ENCODE data around the gene SELENOP.
A peak's percentile ranks its signal among the peaks of the same experiment; 100 is the strongest.

The SELENOP gene

DNA sequence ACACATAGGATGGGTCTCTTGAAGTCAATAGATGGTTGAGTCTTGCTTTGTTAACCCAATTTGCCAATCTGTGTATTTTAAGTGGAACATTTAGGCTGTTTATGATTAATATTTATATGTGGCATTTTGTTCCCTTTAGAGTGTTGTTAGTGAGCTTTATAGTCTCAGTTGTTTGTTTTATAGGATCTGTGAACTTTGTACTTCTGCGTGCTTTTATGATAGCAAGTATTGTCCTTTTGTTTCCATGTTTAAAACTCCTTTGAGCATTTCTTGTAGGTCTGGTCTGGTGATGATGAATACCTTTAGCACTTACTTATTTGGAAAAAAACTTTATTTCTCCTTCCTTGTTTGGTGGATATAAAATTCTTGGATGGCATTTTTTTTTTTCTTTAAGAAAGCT lies 23.8 kb downstream of the SELENOP start:
- no peak for DNase-seq

DNA sequence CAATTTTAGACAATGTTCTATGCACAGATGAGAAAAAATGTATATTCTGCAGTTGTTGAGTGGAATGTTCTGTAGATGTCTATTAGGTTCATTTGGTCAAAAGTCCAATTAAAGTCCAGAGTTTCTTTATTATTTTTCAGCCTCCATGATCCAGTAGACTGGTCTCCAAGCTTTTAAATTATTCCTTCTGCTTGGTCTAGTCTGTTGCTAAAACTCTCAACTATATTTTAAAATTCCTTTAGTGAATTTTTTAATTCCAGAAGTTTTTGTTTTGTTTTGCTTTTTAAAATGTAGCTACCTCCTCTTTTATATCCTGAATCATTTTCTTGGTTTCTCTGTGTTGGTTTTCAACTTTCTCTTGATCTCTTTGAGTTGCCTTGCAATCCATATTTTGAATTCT lies 24.6 kb downstream of the SELENOP start:
- DNase-seq, result no peak

DNA sequence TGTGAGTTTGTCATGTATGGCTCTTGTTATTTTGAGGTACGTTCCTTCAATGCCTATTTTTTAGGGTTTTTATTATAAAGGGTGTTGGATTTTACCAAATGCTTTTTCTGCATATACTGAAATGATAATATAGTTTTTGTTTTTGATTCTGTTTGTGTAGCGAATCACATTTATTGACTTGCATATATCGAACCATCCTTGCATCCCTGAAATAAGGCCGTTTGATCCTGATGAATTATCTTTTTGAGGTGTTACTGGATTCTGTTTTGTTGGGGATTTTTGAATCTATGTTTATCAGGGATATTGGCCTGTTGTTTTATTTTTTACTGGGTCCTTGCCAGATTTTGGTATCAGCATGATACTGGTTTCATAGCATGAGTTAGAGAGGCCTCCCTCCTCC lies 25.9 kb downstream of the SELENOP start:
- no peak for DNase-seq

- no peak for DNase-seq
These were observed 27.6 kb downstream of the SELENOP start for GRCh38 chr5:42784132-42784531.

GRCh38 chr5:42781584-42781983 lies 30.1 kb downstream of the SELENOP start:
- DNase-seq, result no peak

DNA sequence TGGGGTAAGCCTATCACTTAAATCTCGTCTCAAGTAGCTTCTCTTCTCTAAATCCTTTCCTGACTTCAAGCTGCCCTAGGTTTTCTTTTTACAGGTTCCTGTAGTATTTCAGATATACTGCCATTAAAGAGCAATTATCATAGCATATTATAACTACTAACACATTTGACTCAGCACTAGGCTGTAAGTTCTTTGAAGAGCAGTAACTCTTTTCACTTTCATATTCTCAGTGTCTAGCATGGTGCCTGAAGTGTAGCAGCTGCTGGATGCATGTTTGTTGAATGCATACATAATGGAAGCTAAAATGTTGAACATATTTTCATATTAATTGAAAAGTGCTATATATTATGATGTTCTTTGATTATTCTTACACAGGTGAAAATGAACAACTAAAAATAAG lies 32.6 kb downstream of the SELENOP start:
- no peak for DNase-seq

DNA sequence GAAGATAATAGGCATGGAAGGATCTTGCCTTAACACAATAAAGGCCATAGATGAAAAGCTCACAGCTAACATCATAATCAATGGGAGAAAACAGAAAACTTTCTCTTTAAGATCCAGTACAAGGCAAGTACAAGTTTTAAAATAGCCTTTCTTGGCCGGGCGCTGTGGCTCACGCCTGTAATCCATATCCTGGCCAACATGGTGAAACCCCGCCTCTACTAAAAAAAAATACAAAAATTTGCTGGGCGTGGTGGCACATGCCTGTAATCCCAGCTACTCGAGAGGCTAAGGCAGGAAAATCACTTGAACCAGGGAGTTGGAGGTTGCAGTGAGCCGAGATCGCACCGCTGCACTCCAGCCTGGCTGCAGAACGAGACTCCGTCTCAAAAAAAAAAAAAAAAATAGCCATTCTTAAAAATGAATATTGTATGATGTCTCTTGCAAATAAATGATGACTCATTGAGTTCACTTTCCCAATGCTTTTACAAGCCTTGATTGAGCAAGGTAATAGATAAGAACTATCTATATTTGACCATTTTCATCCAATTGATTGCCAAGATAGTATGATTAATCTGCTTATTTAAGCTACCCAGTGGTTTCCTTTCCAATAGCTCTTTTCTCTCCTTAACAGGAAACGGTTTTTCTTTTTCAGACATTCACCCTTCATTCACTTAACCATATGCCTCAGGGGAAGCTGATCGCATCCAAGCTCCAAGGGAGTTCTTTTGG lies 39.3 kb downstream of the SELENOP start:
- DNase-seq, result no peak

DNA sequence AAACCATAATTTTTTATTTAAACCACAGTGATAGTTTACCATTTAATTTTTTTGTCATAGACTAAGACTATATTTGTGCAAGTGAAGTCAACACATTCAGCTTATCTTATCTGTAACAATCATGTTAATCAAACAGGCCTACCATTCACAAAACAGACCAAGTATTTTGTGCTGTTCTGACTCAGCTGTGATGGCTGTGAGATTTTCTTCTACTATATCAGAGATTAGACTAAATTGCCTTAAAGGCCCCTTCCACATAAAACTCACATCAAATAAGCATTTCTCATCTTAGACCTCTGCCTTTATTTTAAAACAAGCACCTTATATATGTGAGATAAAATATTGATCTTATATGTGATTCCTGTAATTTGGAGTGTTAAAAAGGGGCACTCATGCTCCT lies 41.7 kb downstream of the SELENOP start:
- no peak for DNase-seq

DNA sequence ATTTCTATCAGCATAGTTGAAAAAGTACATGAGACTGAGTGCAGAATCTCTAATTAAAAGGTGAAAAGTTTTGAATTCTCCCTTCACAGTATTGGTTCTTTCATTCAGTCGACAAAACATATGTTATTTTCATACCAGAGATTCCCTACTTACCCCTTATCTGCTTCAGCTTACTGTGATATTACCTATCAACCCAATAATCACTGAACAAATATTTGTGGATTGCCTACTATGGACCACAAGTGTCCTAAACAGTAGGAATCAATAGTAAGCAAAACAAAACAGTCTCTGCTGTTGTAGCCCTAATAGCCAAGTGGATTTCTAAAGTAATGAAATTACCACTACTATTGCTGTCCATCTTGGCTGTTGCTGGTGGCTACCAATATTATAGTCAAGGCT lies 43.6 kb downstream of the SELENOP start:
- DNase-seq, result no peak

DNA sequence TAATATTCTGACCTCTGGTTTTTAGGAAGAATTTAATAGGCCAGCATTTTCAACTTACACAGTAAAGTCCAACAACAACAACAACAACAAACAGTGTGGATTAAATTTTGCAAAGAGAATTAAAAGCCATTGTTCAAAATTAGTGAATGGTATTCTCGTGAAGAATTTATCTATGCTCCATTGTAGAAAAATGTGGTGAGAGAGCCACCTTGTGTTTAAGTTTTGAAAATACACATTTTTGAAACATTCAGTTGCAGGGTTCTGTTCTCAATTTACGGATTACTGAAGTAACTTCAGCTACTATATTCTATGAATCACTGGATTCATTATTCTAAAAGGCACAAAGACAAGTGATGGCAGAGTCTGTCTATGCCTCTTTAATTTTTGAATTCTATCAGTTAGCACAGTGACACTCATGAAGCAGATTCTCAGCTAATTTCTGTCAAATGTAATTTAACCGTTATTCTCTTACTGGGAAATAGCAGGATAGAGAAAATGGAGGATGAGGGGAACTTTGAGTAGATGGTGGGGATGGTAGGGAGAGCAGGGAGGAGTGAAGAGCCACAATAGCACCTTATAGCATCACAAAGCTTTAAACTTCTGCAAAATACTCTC lies 44.1 kb downstream of the SELENOP start:
- DNase-seq, result peak in 1 of 2 experiments; percentile 29

DNA sequence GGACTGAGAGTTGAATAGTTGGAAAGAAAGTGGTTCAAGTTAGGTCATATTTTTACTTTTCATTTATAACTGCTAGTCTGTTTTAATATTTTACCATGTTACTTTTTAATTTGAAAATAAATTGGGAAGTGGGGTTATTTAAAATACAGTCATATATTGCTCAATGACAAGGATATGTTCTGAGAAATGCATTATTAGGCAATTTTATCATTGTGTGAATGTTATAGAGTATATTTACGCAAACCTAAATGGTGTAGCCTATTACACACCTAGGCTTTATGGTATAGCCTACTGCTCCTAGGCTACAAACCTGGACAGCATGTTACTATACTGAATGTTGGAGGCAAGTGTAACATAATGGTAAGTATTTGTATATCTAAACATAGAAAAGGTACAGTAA lies 49.9 kb downstream of the SELENOP start:
- DNase-seq, result no peak

DNA sequence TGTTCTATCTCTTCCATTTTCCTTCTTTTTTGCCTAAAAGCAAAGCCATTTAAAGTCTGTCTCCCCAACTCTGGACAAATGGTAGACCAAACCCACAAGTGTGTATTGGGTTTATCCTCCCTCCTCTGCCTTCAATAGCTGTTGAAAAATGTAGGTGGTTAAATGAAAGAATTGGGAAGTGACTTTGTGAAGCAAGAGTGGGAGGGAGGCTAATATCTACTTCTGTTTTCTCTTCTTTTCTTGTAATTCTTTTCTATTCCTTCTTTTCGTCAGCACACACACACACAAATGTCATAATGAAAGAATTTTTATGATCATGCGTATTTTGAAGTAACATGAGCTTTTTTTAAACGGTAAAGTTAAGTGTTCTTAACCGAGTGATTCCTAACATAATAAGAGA lies 51.3 kb downstream of the SELENOP start:
- peak; percentile 25 to 47 for DNase-seq

- DNase-seq, result no peak
These were observed 52.2 kb downstream of the SELENOP start for GRCh38 chr5:42759456-42759855.

DNA sequence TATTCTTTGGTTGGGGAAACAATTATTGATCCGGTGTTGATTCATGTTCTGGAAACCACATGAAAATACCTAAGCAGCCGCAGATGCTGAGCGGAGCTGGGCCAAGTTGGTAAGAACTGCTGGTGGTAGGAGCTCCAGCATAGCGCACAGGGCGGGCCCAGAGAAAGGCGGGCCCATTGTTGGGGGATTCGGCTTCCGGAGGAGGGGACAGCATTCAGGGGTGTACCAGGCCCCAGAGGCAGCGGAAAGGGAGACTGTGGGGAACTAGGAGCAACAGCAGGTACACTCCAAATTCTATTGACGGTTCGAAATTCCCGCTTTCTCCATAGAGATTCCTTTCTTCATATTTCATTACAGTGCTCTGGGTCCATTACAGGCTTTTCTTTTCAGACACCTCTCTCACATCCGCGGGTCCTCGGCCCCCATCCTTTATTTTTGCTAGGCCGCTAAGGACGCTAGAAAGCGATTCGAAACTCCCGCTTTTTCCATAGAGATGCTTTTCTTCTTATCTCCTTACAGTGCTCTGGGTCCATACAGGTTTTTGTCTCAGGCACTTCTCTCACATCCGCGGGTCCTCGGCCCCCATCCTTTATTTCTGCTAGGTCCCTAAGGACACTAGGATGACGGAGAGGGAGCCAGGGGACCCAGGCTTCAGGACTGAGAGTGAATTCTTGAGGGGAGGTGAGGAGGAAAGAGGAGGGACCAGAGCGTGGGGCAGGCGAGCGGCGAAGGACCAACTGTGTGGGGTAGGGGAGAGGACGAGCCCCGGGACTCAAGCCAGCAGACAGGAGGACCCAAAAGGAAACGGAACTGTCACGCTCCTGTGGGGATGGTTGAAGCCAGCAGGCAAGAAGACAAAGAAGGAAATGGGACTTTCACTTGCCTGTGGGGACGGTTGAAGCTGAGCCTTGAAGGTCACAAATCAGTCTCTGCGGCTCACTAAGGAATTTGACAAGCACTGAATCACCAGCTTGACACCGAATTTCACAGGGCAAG lies 54.8 kb downstream of the SELENOP start, which contains the start of gene CCDC152:
Gene CCDC152 (plus strand): TSS at position 213 of the 996 bp plus-strand sequence. CDS start 2,304 bp downstream, outside the sequence.
- no peak for DNase-seq

DNA sequence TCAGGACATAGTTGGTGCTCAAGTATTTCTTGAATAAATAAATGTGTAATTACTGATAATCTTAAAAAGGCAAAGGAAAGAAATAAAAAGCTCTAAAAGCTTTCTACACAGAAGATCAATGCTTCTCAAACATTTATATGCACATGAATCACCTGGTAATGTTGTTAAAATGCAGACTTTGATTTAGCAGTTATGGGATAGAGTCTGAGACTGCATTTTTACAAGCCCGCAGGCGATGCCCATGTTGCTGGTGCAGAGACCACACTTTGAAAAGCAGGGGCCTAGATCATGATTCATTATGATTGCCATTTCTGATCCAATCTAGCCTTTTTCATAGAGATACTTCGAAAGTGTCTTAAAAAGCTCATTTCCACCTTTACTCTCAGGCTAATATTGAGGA lies 58.6 kb downstream of the SELENOP start:
- DNase-seq, result no peak

DNA sequence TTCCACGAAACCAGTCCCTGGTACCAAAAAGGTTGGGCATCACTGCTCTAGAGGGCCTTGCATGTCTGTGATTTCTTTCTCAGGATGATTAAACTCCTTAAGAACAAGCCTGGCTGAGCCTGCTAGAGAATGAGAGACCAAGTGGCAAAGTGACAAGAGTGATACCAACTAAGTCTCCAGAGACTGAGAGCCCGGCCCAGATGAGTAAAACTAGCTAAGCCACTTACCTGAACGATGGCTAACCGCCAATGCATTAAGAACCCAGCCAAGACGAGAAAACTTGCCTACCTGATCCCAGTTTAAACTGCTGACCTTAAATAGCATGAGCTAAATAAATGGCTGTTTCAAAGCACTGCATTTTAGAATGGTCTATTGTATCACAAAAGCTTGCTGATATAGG lies 60.6 kb downstream of the SELENOP start:
- DNase-seq, result no peak

DNA sequence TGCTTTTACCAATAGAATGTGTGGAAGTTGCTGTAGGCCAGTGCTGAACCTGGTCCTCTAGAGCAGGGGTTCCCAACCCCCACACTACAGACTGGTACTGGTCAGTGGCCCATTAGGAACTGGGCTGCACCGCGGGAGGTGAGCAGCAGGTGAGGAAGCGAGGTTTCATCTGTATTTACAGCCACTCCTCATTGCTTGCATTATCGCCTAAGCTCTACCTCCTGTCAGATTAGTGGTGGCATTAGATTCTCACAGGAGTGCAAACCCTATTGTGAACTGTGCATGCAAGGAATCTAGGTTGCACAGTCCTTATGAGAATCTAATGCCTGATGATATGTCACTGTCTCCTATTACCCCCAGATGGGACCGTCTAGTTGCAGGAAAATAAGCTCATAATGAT lies 61.2 kb downstream of the SELENOP start:
- no peak for DNase-seq

Data from AML-193 (cell line).